Liver (tissue), 9 donors: ENCODE data around the gene CHRNB1. TPM values are rescaled to one million over a fixed set of nuclear protein-coding genes. Genes with fewer than 3 reads are reported as not detected.

Experiments
- DNase-seq: peaks from one replicate; pipeline ENCODE4 v3.0.0-alpha.2; 2017; ENCODE audit warnings: low spot score
- H3K27ac ChIP-seq, 2 donors: one replicate each; pipeline ENCODE4 v1.7.0; 2013; ENCODE audit warnings: inconsistent platforms in 2 of 2, low read length in 2 of 2, control low read depth in 1 of 2, low read depth in 1 of 2, mild to moderate bottlenecking in 1 of 2
- H3K27me3 ChIP-seq, 4 donors: one replicate each; pipeline versions ENCODE4 v1.6.1 to v1.7.0; 2013; ENCODE audit warnings: low read length in 3 of 4, inconsistent platforms in 1 of 4, mild to moderate bottlenecking in 1 of 4, moderate library complexity in 1 of 4; ENCODE audit not compliant: control insufficient read depth in 4 of 4, insufficient read depth in 4 of 4
- H3K36me3 ChIP-seq, 4 donors: one replicate each; pipeline versions ENCODE4 v1.6.1 to v1.7.0; 2013; ENCODE audit warnings: low read length in 3 of 4, mild to moderate bottlenecking in 3 of 4, low read depth in 1 of 4, moderate library complexity in 1 of 4; ENCODE audit not compliant: control insufficient read depth in 4 of 4, insufficient read depth in 3 of 4
- H3K4me1 ChIP-seq, 4 donors: one replicate each; pipeline versions ENCODE4 v1.6.1 to v1.7.0; 2013; ENCODE audit warnings: low read length in 3 of 4, mild to moderate bottlenecking in 3 of 4, moderate library complexity in 1 of 4; ENCODE audit not compliant: control insufficient read depth in 4 of 4, insufficient read depth in 4 of 4
- H3K4me3 ChIP-seq, 3 donors: one replicate each; pipeline versions ENCODE4 v1.6.1 to v1.7.0; 2013; ENCODE audit warnings: low read length in 3 of 3, control low read depth in 1 of 3, low read depth in 1 of 3, mild to moderate bottlenecking in 1 of 3
- H3K9ac ChIP-seq, 2 donors: one replicate each; pipeline ENCODE4 v1.7.0; 2013; ENCODE audit warnings: low read length in 2 of 2, mild to moderate bottlenecking in 2 of 2, moderate library complexity in 2 of 2, control low read depth in 1 of 2, low read depth in 1 of 2
- H3K9me3 ChIP-seq, 4 donors: one replicate each; pipeline versions ENCODE4 v1.6.1 to v1.7.0; 2013; ENCODE audit warnings: low read length in 3 of 4; ENCODE audit not compliant: control insufficient read depth in 4 of 4
- CTCF ChIP-seq: fragments of 150-350 bp; IDR thresholded peaks from 2 replicates; pipeline ENCODE4 v1.5.1; 2017; ENCODE audit warnings: improper control_type of control experiment, low read depth, low read length; ENCODE audit not compliant: missing input control
- EGR1 ChIP-seq, 2 donors: IDR thresholded peaks; 2 replicates each; pipeline ENCODE4 v1.6.1; 2016 to 2018; ENCODE audit warnings: antibody characterized with exemption in 2 of 2, low read depth in 2 of 2
- FOXA1 ChIP-seq: IDR thresholded peaks from 2 replicates; pipeline ENCODE4 v1.6.1; 2016; ENCODE audit warnings: antibody characterized with exemption
- FOXA2 ChIP-seq: IDR thresholded peaks from 2 replicates; pipeline ENCODE4 v1.6.1; 2016; ENCODE audit warnings: antibody characterized with exemption
- GABPA ChIP-seq, 2 donors: IDR thresholded peaks in 1 of 2; conservative IDR thresholded peaks in 1 of 2; 2 replicates each; pipeline ENCODE4 v1.6.1; 2016; ENCODE audit warnings: antibody characterized with exemption in 2 of 2, mild to moderate bottlenecking in 1 of 2, moderate library complexity in 1 of 2
- HNF4A ChIP-seq, 2 donors: conservative IDR thresholded peaks; 2 replicates each; pipeline ENCODE4 v1.6.1; 2016; ENCODE audit warnings: antibody characterized with exemption in 2 of 2, mild to moderate bottlenecking in 2 of 2
- HNF4G ChIP-seq: IDR thresholded peaks from 2 replicates; pipeline ENCODE4 v1.6.1; 2016; ENCODE audit warnings: antibody characterized with exemption
- MAX ChIP-seq: IDR thresholded peaks from 2 replicates; pipeline ENCODE4 v1.6.1; 2016; ENCODE audit warnings: antibody characterized with exemption
- NR2F2 ChIP-seq: IDR thresholded peaks from 2 replicates; pipeline ENCODE4 v1.6.1; 2016; ENCODE audit warnings: antibody characterized with exemption
- RAD21 ChIP-seq, 2 donors: IDR thresholded peaks; 2 replicates each; pipeline ENCODE4 v1.6.1; 2016; ENCODE audit warnings: antibody characterized with exemption in 2 of 2, mild to moderate bottlenecking in 2 of 2
- REST ChIP-seq: IDR thresholded peaks from 2 replicates; pipeline ENCODE4 v1.6.1; 2016; ENCODE audit warnings: antibody characterized with exemption, mild to moderate bottlenecking
- RXRA ChIP-seq, 2 donors: IDR thresholded peaks; 2 replicates each; pipeline ENCODE4 v1.6.1; 2017 to 2018; ENCODE audit warnings: antibody characterized with exemption in 2 of 2, mild to moderate bottlenecking in 1 of 2
- SP1 ChIP-seq: IDR thresholded peaks from 2 replicates; pipeline ENCODE4 v1.6.1; 2018; ENCODE audit warnings: antibody characterized with exemption, mild to moderate bottlenecking
- TAF1 ChIP-seq: conservative IDR thresholded peaks from 2 replicates; pipeline ENCODE4 v1.6.1; 2016; ENCODE audit warnings: antibody characterized with exemption, mild to moderate bottlenecking
- YY1 ChIP-seq: IDR thresholded peaks from 2 replicates; pipeline ENCODE4 v1.6.1; 2016; ENCODE audit warnings: antibody characterized with exemption, mild to moderate bottlenecking
- ZBTB33 ChIP-seq: IDR thresholded peaks from 2 replicates; pipeline ENCODE4 v1.6.1; 2016; ENCODE audit warnings: antibody characterized with exemption
- WGBS: extraction: QIAGEN DNeasy Blood & Tissue Kit; methylation state at CpG from one replicate; pipeline ENCODE4 v1.1.7; 2013; 5-methylcytosine and 5-hydroxymethylcytosine counted together
- polyA plus RNA-seq, 2 donors: library from polyadenylated mRNA; stranded (reverse) in 1 of 2; unstranded in 1 of 2; fragments of 200-250 nt in 1 of 2; fragments of >200 nt in 1 of 2; fragmentation: Nextera tagmentation in 1 of 2; extraction: Ambion mirVana in 1 of 2; gene quantifications; one replicate each; pipeline versions ENCODE4 v1.2.1 to v1.2.3, GENCODE V29; 2013 to 2015
- total RNA-seq, 2 donors: library from RNA; depleted of rRNA; stranded (reverse); fragments of >200 nt; gene quantifications; one replicate each; pipeline ENCODE4 v1.2.3, GENCODE V29; 2014
- donor health status: healthy.
- donor health status: healthy.
- donor health status: healthy.
- donor health status: healthy.
- donor health status: healthy.

The CHRNB1 gene
- total RNA-seq (1 to 10 TPM; 4.2 to 7.4 TPM), polyA plus RNA-seq (10 to 100 TPM in 1 of 2 donors, 1 to 10 TPM in 1; 7.0 to 11.5 TPM)

- Histone ChIP-seq H3K9me3 (no peaks in the 10 kb centered on the region), H3K27me3 (no peaks in the 10 kb centered on the region), H3K4me3 (peak within 1 kb of the TSS; percentile 34 to 73 (median 68)), H3K36me3 (no peaks in the 10 kb centered on the region), H3K27ac (peak within 1 kb of the TSS; percentile 80 to 92), H3K9ac (peak within 1 kb of the TSS in 1 of 2 donors; percentile 45), H3K4me1 (peaks cover 14 to 29% (median 23%) of the 10 kb centered on the region in 4 donors)
- WGBS, result 5% methylated on average over 51 of the region's 51 CpGs
- DNase-seq, result peak; percentile 83
- TF ChIP-seq FOXA2 (no peak), REST (peak; percentile 68), TAF1 (no peak), RXRA (IDR thresholded peaks at IDR 0.05) (peak; percentile 44 to 45), CTCF (no peak), RAD21 (IDR thresholded peaks at IDR 0.05) (peak in 1 of 2 donors; percentile 43), HNF4A (conservative IDR thresholded peaks at IDR 0.05) (peak in 1 of 2 donors; percentile 16), MAX (no peak), YY1 (no peak), FOXA1 (no peak), GABPA (IDR thresholded peaks at IDR 0.05 in 1 of 2, conservative IDR thresholded peaks at IDR 0.05 in 1 of 2) (no peak), SP1 (peak; percentile 68), NR2F2 (peak; percentile 30)
These were observed at the start of gene CHRNB1 for GRCh38 chr17:7444682-7445618. Gene CHRNB1, plus strand, starts transcription at chr17:7445061. Its CDS starts 67 bp downstream, at chr17:7445128.

GRCh38 chr17:7396147-7396546, 48.7 kb upstream of the CHRNB1 start:
- 91% methylated on average over 4 of the region's 4 CpGs for WGBS
- Histone ChIP-seq H3K9me3 (no peaks in the 10 kb centered on the region), H3K27ac (no peak overlapping the region), H3K4me1 (peaks cover 0 to 15% (median 8%) of the 10 kb centered on the region in 4 donors), H3K4me3 (no peak overlapping the region), H3K9ac (no peak overlapping the region), H3K36me3 (peaks cover 0 to 2% (median 0%) of the 10 kb centered on the region in 4 donors), H3K27me3 (no peaks in the 10 kb centered on the region)
- no peak for DNase-seq
- no peak for TF ChIP-seq FOXA2
- TF ChIP-seq MAX, result no peak
- no peak for TF ChIP-seq HNF4A (conservative IDR thresholded peaks at IDR 0.05)
- no peak for TF ChIP-seq ZBTB33
- TF ChIP-seq SP1, result no peak
- TF ChIP-seq FOXA1, result no peak
- no peak for TF ChIP-seq EGR1 (IDR thresholded peaks at IDR 0.05; ENCODE audit: low read depth in 2 of 2)
- TF ChIP-seq HNF4G, result no peak
- TF ChIP-seq RAD21 (IDR thresholded peaks at IDR 0.05), result no peak
- TF ChIP-seq CTCF, result no peak
- no peak for TF ChIP-seq TAF1
